ENCODE results near the gene ASB3.
"Not testable (repeated sequence)": the region's sequence is repeated elsewhere in the genome, so short reads cannot be mapped to it uniquely, and the experiment has no call there.

The ASB3 gene

DNA sequence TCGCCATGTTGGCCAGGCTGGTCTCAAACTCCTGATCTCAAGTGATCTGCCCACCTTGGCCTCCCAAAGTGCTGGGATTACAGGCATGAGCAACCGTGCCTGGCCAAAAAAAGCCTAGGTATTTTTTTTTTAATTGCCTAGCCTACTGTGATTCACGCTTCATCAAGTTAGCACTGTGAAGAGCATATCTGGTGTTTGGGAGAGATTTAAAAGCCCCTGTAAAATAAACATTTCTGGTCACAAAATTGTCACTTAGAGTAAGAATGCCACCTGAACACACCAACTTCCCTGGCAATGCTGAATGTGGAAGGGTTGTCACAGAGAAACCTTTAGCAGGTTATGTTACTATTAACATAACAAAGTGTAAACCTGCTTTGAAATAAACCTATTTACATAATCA, 58.8 kb downstream of the ASB3 start:
- no peak overlapping the region for H3K4me3 ChIP-seq (ENCODE audit: low read depth, low read length)
- TF ChIP-seq, protein P1, sequence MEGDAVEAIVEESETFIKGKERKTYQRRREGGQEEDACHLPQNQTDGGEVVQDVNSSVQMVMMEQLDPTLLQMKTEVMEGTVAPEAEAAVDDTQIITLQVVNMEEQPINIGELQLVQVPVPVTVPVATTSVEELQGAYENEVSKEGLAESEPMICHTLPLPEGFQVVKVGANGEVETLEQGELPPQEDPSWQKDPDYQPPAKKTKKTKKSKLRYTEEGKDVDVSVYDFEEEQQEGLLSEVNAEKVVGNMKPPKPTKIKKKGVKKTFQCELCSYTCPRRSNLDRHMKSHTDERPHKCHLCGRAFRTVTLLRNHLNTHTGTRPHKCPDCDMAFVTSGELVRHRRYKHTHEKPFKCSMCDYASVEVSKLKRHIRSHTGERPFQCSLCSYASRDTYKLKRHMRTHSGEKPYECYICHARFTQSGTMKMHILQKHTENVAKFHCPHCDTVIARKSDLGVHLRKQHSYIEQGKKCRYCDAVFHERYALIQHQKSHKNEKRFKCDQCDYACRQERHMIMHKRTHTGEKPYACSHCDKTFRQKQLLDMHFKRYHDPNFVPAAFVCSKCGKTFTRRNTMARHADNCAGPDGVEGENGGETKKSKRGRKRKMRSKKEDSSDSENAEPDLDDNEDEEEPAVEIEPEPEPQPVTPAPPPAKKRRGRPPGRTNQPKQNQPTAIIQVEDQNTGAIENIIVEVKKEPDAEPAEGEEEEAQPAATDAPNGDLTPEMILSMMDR (IDR thresholded peaks at IDR 0.05; ENCODE audit: low read depth, low read length): no peak
- DNase-seq (ENCODE audit: low read depth, low spot score): no peak
- in situ Hi-C loops (cut with HindIII; ENCODE audit: low sequenced_read_pairs): no loop called here

DNA sequence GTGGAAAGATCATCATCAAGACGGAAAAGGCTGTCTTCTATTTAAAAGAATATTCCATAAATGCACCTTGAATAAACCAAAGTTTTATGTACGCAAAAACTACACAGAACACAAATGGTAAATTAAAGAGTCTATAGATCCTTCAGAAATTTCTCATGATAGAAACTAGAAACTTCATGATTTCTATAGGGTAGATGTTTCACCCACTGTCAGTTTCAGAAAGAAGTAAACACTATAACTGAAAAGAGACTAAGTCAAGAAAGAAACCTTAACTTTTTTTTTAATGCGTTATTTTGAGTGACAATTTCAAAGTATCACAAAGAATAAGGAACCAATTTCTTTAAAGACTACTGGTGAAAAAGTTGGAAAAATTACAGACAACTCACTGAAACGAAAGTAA, 61.1 kb downstream of the ASB3 start:
- no peak overlapping the region for H3K4me3 ChIP-seq (ENCODE audit: low read depth, low read length)
- TF ChIP-seq, protein P1 (IDR thresholded peaks at IDR 0.05; ENCODE audit: low read depth, low read length): no peak
- in situ Hi-C loops (cut with HindIII; ENCODE audit: low sequenced_read_pairs): no loop called here
- DNase-seq (ENCODE audit: low read depth, low spot score): no peak

DNA sequence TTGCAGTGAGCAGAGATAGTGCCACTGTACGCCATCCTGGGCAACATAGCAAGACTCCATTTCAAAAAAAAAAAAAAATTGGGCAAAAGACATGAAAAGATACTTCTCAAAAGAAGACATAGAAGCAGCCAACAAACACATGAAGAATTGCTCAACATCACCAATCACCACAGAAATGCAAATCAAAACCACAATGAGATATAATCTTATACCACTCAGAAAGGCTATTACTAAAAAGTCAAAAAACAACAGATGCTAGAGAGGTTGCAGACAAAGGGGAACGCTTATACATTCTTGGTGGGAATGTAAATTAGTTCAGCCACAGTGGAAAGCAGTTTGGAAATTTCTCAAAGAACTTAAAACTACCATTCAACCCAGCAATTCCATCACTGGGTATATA, 62.2 kb downstream of the ASB3 start:
- TF ChIP-seq, protein P1 (IDR thresholded peaks at IDR 0.05; ENCODE audit: low read depth, low read length): no peak
- in situ Hi-C loops (cut with HindIII; ENCODE audit: low sequenced_read_pairs): no loop called here
- H3K4me3 ChIP-seq (ENCODE audit: low read depth, low read length): no peak overlapping the region
- peak; percentile 58 for DNase-seq (ENCODE audit: low read depth, low spot score)

DNA sequence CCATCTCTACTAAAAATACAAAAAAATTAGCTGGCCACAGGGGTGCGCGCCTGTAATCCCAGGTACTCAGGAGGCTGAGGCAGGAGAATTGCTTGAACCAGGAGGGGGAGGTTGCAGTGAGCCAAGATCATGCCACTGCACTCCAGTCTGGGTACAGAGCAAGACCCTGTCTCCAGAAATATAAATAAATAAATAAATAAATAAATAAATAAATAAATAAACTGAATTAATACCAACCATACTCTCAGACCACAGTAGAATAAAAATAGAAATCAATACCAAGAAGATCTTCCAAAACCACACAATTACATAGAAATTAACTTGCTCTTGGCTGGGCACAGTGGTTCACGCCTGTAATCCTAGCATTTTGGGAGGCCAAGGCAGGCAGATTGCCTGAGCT, 65.8 kb downstream of the ASB3 start:
- H3K4me3 ChIP-seq (ENCODE audit: low read depth, low read length); DNase-seq (ENCODE audit: low read depth, low spot score); in situ Hi-C loops (cut with HindIII; ENCODE audit: low sequenced_read_pairs): not testable (repeated sequence)

DNA sequence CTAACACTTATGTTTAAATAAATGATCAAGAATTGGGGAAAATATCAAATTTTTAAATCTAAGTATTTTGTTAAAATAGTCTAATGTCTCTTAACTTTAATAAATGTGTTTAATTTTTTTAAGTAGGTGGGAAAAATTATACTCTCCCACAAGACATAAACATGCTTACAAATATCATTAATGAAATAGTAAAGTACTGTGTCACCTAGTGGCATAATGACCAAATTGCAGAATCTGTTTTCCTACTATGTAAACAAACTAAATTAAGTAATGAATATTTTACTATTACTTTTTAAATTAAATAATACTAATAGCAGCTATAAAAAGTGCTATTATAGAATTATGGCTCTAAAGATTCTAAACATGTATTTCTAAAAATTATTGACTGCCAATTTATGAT, 71.2 kb downstream of the ASB3 start:
- in situ Hi-C loops (cut with HindIII; ENCODE audit: low sequenced_read_pairs): no loop called here
- TF ChIP-seq, protein P1 (IDR thresholded peaks at IDR 0.05; ENCODE audit: low read depth, low read length): peak; percentile 45
- no peak overlapping the region for H3K4me3 ChIP-seq (ENCODE audit: low read depth, low read length)
- DNase-seq (ENCODE audit: low read depth, low spot score): peak; percentile 13

DNA sequence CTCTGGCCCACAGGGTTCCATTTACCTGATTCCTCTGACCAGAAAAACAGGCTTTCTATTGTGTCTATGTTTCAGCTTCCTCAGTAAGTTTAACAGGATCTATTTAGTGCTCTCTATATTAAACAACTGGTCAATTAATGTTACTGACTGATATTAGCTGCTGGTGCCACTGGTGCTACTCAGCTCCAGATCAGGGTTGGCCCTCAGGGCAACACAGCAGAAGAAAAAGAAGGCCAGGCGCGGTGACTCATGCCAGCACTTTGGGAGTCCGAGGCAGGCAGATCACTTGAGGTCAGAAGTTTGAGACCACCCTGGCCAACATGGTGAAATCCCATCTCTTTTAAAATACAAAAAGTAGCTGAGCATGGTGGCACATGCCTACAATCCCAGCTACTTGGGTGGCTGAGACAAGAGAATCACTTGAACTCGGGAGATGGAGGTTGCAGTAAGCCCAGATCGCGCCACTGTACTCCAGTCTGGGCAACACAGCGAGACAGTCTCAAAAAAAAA, 75.4 kb downstream of the ASB3 start:
- in situ Hi-C loops (cut with HindIII; ENCODE audit: low sequenced_read_pairs): no loop called here
- TF ChIP-seq, protein P1 (IDR thresholded peaks at IDR 0.05; ENCODE audit: low read depth, low read length): no peak
- H3K4me3 ChIP-seq (ENCODE audit: low read depth, low read length): no peak overlapping the region
- no peak for DNase-seq (ENCODE audit: low read depth, low spot score)

DNA sequence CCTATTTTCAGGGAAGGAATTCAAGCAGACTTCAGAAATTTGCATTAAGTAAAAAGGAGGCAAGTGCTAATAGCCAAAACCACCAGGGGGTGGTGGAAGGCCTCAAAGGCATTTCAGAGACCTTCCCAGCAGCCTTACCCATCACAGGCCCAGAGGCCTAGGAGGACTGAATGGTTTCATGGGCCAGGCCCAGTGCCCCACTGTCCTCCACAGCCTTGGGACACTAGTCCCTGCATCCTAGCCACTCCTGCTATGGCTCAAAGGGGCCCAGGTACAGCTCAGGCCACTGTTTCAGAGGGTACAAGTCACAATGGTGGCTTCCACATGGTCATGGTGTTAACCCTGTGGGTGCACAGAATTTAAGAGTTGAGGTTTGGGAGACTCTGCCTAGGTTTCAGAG, 77.8 kb downstream of the ASB3 start:
- no peak overlapping the region for H3K4me3 ChIP-seq (ENCODE audit: low read depth, low read length)
- no peak for DNase-seq (ENCODE audit: low read depth, low spot score)
- in situ Hi-C loops (cut with HindIII; ENCODE audit: low sequenced_read_pairs): no loop called here
- TF ChIP-seq, protein P1 (IDR thresholded peaks at IDR 0.05; ENCODE audit: low read depth, low read length): no peak

All from astrocyte of the spinal cord (primary cell).